ENCODE results near the gene EGFR.

Gene EGFR

DNA sequence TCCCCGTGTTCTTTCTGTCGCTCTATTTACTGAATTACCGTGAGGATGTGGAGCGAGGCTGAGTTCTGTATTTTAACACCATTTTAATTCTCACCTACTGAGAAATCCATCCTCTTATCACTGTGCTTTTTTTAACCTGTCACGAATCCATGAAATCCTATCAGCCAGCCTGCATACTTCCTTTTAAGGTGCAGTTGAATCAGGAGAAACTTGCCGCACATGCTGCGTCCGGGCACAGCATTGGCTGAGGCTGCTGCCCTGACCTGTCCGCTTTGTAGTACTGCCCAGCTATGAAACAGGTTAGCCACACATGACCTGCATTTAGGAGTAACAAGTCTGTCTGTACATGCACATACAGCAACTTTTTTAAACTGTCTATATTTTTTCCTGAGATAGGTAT is 82.5 kb downstream of the EGFR start:
- no peak for DNase-seq (ENCODE audit: low read depth)

DNA sequence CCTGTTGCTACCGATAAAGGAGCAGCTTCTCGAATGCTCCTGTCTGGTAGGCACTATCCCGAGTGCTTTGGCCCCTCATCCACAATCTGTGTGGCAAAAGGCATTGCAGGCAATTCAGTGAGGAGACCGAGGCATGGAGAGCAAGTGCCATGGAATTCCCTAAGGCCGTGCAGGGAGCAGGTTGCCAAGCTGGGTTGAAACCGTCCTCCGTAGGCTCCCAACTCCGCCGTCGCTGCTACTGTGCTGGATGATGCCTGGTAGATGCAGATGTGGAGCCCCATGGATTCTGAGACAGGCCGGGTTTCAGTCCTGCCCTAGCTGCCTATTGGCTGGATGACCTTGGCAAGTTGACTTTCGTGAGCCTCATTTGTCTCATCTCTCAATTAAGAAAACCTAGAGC is 85.3 kb downstream of the EGFR start:
- DNase-seq (ENCODE audit: low read depth), result no peak

DNA sequence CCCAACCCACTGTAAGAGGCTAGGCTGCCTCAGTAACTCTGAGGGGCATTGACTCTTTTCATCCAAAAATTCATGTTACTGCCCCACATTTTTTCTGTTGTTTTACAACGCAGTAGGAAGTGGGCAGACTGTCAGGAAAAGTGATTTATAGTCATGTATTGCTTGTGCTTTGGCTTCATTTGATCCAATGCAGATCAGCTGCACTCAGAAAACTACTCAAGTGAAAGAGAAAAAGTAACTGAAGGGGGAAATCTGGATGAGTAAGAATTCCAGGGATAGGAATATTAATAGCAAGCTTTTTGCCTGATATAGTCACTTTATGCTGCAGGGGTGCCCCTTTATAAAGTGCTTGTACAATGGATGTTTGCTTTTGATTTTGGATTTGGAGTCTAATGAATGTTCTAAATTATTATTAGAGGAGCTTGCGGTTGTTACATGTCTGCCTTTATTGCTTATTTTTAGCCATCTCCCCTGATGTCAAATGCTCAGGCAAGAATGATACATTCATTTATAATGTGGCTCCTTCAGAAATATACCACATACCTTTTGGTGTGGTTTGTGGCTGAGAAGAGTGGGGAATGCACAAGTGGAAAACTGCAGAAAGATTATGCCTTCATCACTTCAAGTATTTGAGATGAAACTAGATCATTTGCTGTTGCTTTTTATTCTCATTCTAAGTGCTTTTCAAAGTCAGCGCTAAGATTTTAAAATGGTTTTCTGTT is 86.1 kb downstream of the EGFR start:
- no peak for DNase-seq (ENCODE audit: low read depth)

DNA sequence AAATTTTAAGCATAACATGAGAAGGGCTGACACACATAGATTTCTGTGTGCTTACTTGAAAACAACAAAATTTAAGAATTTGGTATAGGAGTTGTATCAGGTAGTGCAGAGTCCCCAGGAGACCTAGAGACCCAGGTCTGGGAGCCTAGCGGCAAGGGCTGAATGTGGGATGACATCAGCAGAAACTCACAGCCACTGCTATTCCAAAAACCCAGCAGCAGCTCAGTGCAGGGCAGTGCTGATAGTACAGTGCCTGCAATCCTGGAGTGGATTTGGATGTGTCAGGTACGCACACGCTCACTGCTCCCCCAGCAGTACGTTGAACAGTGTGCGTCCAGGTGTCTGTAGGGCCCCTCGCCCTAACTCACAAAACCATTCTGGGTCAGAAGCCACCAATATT is 87.1 kb downstream of the EGFR start:
- DNase-seq (ENCODE audit: low read depth), result no peak

DNA sequence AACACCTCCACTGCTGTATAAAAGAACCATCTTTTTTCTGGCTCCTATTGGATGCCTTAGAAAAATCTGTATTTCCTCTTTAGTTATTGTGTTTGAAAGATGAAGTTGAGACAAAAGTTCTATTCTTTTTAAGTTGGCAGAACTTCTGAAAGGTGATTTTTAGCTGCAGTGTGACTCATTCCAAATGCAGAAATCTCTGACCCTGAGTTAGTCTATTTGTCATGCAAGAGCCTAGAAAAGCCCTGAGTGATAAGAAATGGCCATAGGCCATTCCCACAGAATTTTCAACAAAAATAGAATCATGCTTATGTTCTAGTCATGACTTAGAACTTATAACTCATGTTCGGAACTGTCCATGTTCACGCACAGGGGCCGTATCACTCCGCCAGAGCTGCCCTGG is 89.1 kb downstream of the EGFR start:
- no peak for DNase-seq (ENCODE audit: low read depth)

DNA sequence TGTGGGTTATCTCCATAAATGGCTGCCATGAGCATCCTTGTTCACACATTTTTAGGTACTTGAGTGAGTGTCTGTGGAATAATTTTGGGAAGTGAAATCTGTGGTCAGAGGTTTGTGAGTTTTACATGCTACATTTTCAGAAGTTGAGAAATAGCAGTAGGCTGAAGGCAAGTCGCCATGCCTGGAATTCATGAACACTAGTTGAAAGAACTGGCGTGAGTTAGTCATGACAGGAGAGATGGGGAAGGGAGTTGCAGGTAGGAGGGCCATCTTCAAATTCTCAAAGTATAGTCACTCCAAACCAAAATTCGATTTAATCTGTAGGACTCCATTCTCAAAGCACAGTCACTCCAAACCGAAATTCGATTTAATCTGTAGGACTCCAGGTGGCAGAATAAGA is 89.6 kb downstream of the EGFR start:
- no peak for DNase-seq (ENCODE audit: low read depth)

DNA sequence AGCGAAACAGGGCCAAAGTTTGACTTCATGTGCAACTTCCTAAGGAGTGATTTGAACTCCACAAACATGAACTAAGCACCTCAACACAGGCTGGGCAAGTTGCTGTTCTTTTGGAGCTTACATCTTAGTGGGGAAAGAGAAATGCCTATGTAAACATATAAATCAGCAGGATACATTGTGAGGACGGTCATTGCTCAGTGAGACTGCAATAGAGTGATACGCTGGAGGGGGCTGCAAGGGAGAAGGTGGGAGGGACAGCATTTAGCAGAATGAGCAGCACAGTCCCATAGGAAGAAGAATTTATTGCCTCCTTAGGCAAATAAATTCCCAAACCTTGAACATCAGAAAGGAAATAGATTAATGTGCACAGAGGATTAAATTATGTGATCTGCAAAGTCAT is 90.0 kb downstream of the EGFR start:
- DNase-seq (ENCODE audit: low read depth), result no peak

DNA sequence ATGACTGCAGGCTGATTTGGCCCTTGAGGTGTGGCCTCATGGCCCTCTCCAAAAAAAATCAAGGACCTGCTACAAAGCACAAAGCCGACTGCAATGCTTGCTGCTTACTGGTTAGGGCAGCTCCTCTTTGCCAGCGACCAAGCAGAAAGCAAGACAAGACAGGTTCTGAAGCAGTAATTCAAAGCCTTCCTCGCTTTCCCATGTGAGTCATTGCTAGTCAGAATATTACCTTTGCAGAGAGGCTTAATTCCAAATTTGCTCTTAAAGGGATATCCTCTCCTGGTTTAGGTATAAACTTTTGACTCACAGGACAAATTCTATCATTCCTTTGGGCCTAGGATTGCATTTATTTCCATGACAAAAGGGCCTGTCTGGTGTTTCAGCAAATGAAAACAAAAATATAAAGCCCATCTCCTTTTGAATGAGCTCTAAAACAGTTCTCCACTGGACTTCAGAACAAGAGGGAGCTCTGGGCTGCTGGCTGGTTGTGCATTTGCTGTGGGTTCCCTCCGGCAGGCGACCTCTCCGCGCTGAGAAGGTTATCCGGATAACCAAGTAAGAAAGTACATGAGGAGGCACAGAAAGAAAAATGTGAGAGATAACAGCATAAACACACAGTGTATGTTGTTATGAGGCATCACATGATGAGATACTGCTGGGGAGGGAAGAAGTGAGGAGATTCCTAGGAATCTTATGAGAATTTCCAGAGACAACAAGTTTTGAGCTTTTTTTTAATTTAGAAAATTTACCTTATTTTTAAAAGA is 90.8 kb downstream of the EGFR start:
- no peak for DNase-seq (ENCODE audit: low read depth)

DNA sequence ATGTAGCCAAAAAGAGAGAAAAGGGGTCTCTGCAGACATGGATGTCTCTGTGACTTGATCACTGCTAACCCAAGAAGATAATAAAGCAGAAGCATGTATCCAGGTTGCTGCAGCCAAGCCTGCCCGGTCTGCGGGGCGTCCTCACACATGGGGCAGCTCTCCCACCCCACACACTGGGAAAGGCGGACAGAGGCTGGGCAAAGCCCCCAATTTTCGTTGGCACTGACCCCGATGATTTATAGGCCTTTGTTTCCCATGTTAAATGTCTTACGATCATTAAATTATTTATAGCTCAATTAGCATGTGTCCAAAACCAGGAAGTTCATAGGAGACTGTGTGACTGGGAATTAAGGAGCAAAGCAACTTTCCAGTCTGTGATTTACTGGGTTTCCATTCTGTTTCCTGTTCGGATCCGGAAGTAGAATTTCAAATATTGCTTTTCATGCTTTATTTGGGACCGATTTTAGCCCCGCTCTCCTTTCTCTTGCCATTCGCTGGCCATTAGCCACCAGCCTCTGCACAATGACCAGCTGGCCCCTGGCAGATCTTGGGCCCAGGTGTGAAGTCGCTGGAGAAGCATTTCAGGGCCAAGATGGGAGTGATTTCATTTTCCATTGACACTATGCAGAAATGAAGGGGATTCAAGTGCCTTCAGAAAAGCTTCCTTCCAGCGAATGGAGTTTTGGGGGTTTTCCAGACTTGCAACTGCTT is 91.6 kb downstream of the EGFR start:
- DNase-seq (ENCODE audit: low read depth), result no peak

DNA sequence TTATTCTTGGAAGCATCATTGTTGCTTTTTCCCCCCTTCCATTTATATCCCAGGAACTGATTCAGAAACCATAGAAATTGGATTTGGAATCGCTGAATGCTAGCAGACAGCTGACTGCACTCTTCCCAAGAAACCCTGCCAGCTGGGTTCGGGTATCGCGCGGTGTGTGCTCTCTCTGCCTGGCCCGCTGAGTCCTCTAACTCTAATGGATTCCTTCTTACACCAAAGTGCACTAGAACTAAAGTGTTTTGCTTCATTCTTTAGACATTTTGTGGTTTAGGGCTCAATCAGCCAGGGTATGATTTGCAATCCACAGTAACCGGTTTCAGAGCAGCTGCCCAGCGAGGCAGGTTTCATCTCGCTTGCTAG is 92.2 kb downstream of the EGFR start:
- no peak for DNase-seq (ENCODE audit: low read depth)

DNA sequence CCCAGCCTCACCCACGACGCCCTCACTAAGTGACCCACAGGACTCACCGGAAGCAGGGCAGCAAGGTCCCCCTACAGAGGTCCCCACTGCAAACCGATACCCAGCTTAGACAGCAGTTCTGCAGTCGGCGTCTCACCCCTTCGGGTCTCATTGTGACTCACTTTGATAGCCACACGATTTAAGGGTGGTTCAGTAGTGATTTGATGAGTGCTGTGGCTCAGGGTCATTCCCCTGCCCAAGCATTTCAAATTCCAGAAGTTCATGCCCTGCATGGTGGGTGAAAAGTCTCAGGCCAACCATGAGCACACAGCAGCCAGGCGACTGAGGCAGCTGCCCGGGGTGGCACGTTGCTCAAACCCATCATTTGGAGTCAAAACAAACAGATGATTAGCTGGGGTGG is 93.2 kb downstream of the EGFR start:
- no peak for DNase-seq (ENCODE audit: low read depth)

DNA sequence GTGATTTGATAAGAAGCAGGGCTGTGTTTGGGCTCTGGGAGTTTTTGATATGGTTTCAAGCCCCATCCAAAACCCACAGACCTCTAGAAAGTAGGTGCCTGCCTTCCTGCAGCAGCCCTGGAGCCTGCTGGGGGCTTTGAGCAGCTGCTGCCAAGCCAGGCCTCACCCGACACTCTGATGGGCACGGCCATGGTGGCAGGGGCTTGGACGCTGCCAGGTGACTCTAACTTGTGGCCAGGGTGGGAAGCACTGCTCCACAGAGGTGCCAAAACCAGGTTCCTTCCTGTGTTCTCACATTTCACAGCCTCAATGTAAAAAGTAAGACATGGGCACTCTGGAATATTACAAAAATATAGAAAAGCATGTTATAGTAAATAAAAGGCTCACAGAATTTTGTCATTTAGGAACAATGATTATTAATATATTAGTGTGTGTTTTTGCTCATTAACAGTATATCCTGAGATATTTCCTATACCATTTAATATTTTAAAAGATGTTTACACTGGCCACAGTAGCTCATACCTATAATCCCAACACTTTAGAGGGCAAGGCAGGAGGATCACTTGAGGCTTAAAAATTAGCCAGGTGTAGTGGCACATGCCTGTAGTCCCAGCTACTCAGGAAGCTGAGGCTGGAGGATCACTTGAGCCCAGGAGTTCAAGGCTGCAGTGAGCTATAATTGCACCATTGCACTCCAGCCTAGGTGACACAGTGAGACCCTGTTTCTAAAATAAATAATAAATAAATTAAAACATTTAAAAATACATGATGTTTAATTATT is 95.1 kb downstream of the EGFR start:
- no peak for DNase-seq (ENCODE audit: low read depth)

DNA sequence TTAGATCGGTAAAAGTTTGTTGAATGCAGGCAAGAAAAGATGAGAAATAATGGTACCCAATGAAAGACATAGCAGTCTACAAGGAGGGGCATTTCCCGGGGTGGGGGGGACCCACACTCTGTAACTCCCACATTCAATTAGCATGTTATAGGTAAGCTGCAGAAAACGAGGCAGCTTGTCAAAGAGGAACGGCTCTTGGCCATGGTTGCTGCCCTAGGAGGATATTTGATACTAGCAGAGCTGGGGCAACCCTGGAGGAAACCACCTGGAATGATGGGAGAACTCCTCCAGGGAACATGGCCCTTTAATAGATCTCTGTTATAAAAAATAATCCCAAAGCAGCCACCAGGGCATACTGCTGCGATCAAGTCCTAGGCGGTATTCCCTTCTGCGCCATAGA is 98.5 kb downstream of the EGFR start:
- no peak for DNase-seq (ENCODE audit: low read depth)

DNA sequence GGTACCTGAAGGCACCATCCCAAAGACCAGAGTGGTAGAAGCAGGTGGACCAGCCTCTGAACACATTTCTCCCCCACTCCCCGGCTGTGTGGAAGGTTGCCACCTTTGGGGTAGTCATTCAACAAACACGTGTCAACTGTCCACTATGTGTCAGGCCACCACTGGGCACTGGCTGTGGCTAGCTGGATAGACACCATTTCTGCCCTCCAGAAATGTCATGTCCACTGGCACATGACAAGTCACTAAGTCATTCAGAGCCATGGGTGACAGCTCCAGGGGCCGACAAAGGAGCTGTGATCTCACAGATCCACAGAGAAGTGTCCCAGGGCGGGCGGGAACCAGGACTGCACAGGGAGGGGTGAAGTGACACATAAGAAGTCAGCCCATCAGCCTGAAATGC is 99.6 kb downstream of the EGFR start:
- DNase-seq (ENCODE audit: low read depth), result no peak

DNA sequence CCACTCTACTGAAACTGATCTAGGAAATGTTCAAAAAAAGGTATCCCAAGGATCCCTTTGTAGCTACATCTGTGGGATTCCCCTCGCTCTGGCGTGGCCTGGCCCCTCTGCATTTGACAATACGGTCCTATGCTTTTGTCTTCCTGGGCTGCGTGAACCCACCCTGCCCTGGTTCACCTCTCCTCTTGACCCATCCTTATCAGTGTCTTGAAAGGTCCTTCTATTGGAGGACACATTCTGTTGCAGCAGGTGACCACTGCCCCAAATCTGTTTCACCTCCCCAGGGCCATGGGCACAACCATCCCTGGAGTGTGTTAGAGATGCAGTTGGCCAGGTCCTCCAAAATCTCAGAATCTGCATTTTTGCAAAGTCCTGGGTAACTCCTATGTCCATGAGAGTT is 100.8 kb downstream of the EGFR start:
- no peak for DNase-seq (ENCODE audit: low read depth)

DNA sequence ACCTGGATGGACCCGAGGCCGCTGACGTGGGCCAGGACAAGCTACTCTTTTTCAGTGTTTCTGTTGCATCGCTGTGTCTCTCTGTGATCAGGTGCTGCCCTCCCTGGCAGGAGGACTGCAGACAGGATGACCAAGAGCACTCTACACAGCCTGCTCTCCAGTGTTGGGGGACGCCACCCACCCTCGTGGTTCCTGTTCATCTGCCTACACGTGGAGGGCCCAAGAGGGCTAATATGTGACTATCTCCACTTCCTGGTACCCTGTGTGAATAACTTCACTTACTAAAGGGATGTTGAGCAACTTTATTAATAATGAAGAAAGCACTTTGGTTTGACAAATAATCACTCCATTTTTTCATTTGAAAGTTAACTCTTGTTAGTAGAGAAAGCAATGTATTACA is 101.3 kb downstream of the EGFR start:
- DNase-seq (ENCODE audit: low read depth), result no peak

DNA sequence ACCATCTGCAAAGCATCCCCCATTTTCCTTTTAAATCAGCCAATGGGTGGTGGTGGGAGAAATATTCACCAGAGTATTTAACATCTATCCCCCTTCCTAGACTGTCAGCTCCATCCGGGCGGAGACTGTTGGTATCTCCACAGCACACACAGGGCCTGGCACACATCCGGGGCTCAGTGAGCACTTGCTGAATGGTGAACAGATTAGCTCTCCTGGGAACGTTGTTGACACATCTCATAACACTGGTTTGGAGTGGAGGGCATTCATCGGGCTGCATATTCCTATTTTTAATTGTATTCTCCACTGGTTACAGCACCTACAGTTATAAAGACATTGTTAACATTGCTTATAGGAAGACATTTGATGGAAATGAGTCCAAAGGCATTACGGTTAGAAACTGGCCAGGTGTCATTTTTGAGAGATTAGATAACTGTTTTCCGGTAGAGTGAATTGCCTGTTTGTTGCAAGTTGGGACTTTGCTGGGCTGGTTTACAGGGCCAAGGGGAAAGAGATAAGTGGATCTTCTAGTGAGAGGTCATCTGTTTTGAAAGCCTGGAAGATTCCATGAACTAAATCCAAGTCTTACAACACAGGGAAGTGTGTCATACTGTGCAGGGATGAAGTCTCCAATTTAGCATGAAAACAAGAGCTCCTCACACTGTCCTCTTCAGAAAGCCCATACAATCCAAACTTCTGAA is 101.8 kb downstream of the EGFR start:
- no peak for DNase-seq (ENCODE audit: low read depth)

DNA sequence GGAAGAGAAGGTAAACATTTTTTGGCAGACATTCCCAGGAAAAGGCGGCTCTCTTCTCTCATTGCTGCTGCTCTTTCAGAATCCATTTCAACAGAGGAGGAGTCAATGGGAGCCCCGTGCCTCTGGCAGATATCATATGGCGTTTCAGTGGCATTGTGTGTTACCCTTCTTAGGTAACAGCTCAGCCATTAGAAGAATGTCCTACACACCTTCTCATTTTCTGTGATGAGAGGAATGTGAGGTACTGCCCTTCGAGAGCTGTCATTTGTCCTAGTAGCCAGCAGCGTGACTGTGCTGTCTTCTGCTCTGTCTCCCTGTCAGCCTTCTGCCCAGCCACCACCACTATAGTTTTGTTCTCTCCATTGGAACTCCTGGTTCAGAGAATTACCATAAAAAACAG is 102.4 kb downstream of the EGFR start:
- DNase-seq (ENCODE audit: low read depth), result no peak

DNA sequence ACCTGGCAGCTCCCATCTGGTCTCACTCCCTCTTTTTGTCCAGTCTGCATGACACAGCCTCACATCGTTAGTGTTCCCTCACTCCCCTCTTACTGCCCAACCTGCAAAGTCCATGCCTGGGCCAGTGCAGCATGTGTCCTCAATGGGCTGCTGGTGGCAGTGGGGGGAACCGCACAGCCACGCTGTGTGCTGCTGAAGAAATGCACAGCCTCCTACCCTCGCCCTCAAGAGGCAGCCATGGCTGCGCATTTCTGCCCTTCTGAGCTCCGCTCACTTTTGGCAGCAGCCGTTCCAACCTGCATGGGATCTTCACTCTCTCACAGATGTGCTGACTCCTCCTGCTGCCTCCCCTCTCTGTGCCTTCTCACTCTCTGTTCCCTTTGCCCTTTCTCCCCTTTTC is 103.4 kb downstream of the EGFR start:
- no peak for DNase-seq (ENCODE audit: low read depth)

DNA sequence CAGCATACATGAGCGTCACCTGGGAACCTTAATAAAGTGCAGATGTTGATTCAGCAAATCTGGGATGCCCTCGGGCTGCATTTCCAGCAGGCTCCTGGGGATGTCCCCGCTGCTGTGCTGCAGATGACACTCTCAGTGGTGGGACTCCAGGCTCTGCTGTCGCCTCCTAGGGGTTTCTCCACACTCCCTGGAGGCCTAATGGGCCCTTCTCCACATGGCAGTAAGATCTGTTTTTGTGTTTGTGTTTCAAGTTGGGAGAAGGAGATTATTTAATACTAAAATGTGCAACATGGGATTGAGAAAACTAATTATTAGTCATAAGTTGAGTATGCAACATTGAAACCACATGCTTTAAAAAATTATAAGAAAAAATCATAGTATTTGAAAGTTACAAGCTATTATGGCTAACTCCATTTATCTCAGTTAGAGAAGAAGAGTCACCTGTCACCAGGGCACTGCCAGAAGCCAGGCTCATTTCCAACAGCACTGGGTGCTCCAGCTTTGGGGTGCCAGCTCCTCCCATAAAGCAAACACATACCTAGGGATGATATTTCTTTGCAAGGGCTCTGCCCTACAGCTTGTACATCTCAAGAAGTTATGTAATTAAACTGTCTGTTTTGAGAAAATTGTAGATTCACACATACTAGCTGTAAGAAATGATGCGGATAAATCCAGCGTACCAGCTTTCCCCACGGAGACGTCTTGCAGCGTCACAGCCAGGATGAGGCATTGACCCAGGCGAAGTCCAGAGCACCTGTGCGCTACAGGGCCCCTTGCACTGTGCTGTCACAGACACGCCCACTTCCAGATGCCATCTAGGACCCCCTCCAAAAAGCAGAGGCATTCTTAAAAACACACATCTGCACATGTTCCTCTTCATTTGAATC is 106.4 kb downstream of the EGFR start:
- no peak for DNase-seq (ENCODE audit: low read depth)

DNA sequence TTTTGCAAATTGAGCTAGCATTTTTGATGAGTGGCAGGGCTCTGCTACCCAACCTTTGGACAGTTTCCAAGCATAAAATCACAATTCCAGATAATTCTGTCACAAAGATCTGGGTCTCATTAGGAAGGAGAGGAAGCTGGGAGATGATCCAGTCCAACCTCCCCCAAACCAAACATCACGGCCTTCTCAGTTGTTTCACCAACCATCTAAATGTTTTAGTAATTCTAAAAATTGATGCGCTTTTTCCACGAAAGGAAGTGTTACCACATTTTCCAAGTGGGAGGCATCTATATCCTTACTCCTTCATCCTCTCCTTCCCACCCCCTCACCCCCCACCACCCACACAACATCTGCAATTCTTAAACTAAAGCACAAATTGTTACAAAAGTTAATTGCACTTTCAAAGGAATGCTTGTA is 108.3 kb downstream of the EGFR start:
- no peak for DNase-seq (ENCODE audit: low read depth)
